K562 (cell line): ENCODE data around the gene TMC4. TPM values are rescaled to one million over a fixed set of nuclear protein-coding genes. Genes with fewer than 3 reads are reported as not detected.
A peak's percentile ranks its signal among the peaks of the same experiment; 100 is the strongest.

Experiments
- BMI1 ChIP-seq: fragments of 150-350 bp; IDR thresholded peaks from 2 replicates; pipeline ENCODE4 v1.6.1; 2014; ENCODE audit warnings: low read length
- CEBPG ChIP-seq, 3 experiments: fragments of 200-800 bp in 1 of 3; sonication (Bioruptor generic) in 1 of 3; sonication (generic) in 1 of 3; formaldehyde crosslinking in 1 of 3; IDR thresholded peaks in 2 of 3; conservative IDR thresholded peaks in 1 of 3; 2 replicates each; pipeline versions ENCODE4 v1.6.1 to v1.8.0; 2016 to 2022; ENCODE audit warnings: missing compliant biosample characterization in 2 of 3, missing genetic modification characterization in 2 of 3, mild to moderate bottlenecking in 1 of 3, missing genetic modification reagents in 1 of 3
- EHMT2 ChIP-seq: fragments of 450-650 bp; IDR thresholded peaks from 2 replicates; pipeline ENCODE4 v1.6.1; 2018; ENCODE audit warnings: antibody characterized with exemption
- GABPB1 ChIP-seq: sonication (generic); formaldehyde crosslinking; IDR thresholded peaks from 2 replicates; pipeline ENCODE4 v1.8.0; 2022; ENCODE audit warnings: mild to moderate bottlenecking, missing genetic modification reagents
- HES1 ChIP-seq: fragments of 450-650 bp; IDR thresholded peaks from 2 replicates; pipeline ENCODE4 v1.6.1; 2016; ENCODE audit warnings: low read depth, mild to moderate bottlenecking, moderate library complexity
- MGA ChIP-seq: fragments of 450-650 bp; IDR thresholded peaks from 2 replicates; pipeline ENCODE4 v1.6.1; 2016; ENCODE audit warnings: mild to moderate bottlenecking, moderate library complexity
- MIER1 ChIP-seq: fragments of 450-650 bp; IDR thresholded peaks from 2 replicates; pipeline ENCODE4 v1.6.1; 2016; ENCODE audit warnings: antibody characterized with exemption, mild to moderate bottlenecking, low read depth
- PML ChIP-seq: IDR thresholded peaks from 2 replicates; pipeline ENCODE4 v1.6.1; 2012; ENCODE audit warnings: low read length, inconsistent platforms
- POLR2AphosphoS5 ChIP-seq: IDR thresholded peaks from 2 replicates; pipeline ENCODE4 v1.6.1; 2011; ENCODE audit warnings: mild to moderate bottlenecking, low read depth, low read length, moderate library complexity; ENCODE audit not compliant: control insufficient read depth, insufficient read depth
- TCF15 ChIP-seq: fragments of 250-450 bp; sonication (Bioruptor Pico); IDR thresholded peaks from 2 replicates; pipeline ENCODE4 v1.8.0; 2022; ENCODE audit warnings: moderate library complexity, mild to moderate bottlenecking, inconsistent platforms
- ZBTB33 ChIP-seq: sonication (generic); formaldehyde crosslinking; IDR thresholded peaks from 2 replicates; pipeline ENCODE4 v1.8.1; 2023; ENCODE audit warnings: mild to moderate bottlenecking, missing genetic modification reagents
- ZNF778 ChIP-seq: fragments of 450-650 bp; formaldehyde crosslinking; IDR thresholded peaks from 2 replicates; pipeline ENCODE4 v1.4.0; 2020; ENCODE audit warnings: mild to moderate bottlenecking, moderate library complexity
- polyA plus RNA-seq, 8 experiments: library from polyadenylated mRNA; depleted of rRNA in 4 of 8; stranded (reverse) in 5 of 8; unstranded in 3 of 8; fragments of >200 nt; fragmentation: Nextera tagmentation in 2 of 8; fragmentation: Illumina TruSeq in 1 of 8; extraction: Ambion mirVana in 2 of 8; extraction: Trizol in 1 of 8; gene quantifications; 2 replicates each; pipeline versions ENCODE4 v1.2.1 to v1.2.3, GENCODE V29; 2011 to 2014; ENCODE audit warnings: inconsistent platforms in 1 of 8, missing spikeins in 1 of 8
- total RNA-seq, 7 experiments: library from RNA; depleted of rRNA in 6 of 7; stranded (reverse); fragments of >200 nt in 6 of 7; fragmentation: Illumina TruSeq in 2 of 7; extraction: Trizol in 2 of 7; gene quantifications; 2 replicates each; pipeline versions ENCODE4 v1.2.1 to v1.2.3, GENCODE V29; 2011 to 2021; ENCODE audit warnings: low replicate concordance in 1 of 7

Gene TMC4
- total and polyA plus RNA-seq, 9 of the 15 experiments (the other 6 are each of a cell fraction or from before 2014, with no cell fraction given): 0.12 to 0.79 (median 0.36) TPM; not detected in 2

- TF ChIP-seq PML (peak; percentile 62), HES1 (no peak), POLR2AphosphoS5 (peak; percentile 85), MIER1 (no peak), EHMT2 (no peak), BMI1 (peak; percentile 99), GABPB1 (CRISPR knock-in tag) (peak; percentile 89), ZNF778 (CRISPR knock-in tag) (no peak), ZBTB33 (CRISPR knock-in tag) (no peak), TCF15 (CRISPR knock-in tag) (no peak), CEBPG (CRISPR knock-in tag; IDR thresholded peaks at IDR 0.05) (peak; percentile 72), CEBPG (tag; conservative IDR thresholded peaks at IDR 0.05 in 1 of 2, IDR thresholded peaks at IDR 0.05 in 1 of 2) (peak in 1 of 2 experiments; percentile 27; a peak in 1 of 4 replicates), MGA (peak; percentile 92)
Measured at GRCh38 chr19:54159352-54160181, 13.4 kb downstream of the TMC4 start, which contains the start of gene LENG1 (continued).
